GM19351 (cell line): Measurements from ENCODE around the gene AHCTF1.
A peak's percentile ranks its signal among the peaks of the same experiment; 100 is the strongest.
"Not testable (repeated sequence)": the region's sequence is repeated elsewhere in the genome, so short reads cannot be mapped to it uniquely, and the experiment has no call there.

Experiments used
- ATAC-seq: cut with Tn5 transposase; IDR thresholded peaks from one replicate; pipeline ENCODE4 v1.9.1; 2021; ENCODE audit warnings: mild to moderate bottlenecking, moderate library complexity; ENCODE audit not compliant: unreplicated experiment

The AHCTF1 gene

GRCh38 chr1:246843876-246844275, 87.9 kb downstream of the AHCTF1 start:
- no peak for ATAC-seq

GRCh38 chr1:246840761-246841160, 91.0 kb downstream of the AHCTF1 start:
- not testable (repeated sequence) for ATAC-seq

- ATAC-seq = no peak
Measured at GRCh38 chr1:246838118-246838456, 93.7 kb downstream of the AHCTF1 start.

GRCh38 chr1:246837418-246838117, 94.2 kb downstream of the AHCTF1 start:
- peak; percentile 76 for ATAC-seq

GRCh38 chr1:246836209-246836966, 95.4 kb downstream of the AHCTF1 start:
- no peak for ATAC-seq

- no peak for ATAC-seq
Measured at GRCh38 chr1:246831543-246831942, 100.2 kb downstream of the AHCTF1 start.

GRCh38 chr1:246828818-246829217, 102.9 kb downstream of the AHCTF1 start:
- no peak for ATAC-seq

GRCh38 chr1:246827396-246827795, 104.4 kb downstream of the AHCTF1 start:
- ATAC-seq = no peak

GRCh38 chr1:246825557-246826175, 106.1 kb downstream of the AHCTF1 start:
- no peak for ATAC-seq

- ATAC-seq = no peak
Measured at GRCh38 chr1:246824541-246824940, 107.2 kb downstream of the AHCTF1 start.

- not testable (repeated sequence) for ATAC-seq
Measured at GRCh38 chr1:246822154-246822553, 109.6 kb downstream of the AHCTF1 start.

- ATAC-seq = no peak
Measured at GRCh38 chr1:246820666-246821065, 111.1 kb downstream of the AHCTF1 start.

- ATAC-seq = not testable (repeated sequence)
Measured at GRCh38 chr1:246817778-246818177, 114.0 kb downstream of the AHCTF1 start.

- peak; percentile 85 for ATAC-seq
Measured at GRCh38 chr1:246815693-246816270, 116.0 kb downstream of the AHCTF1 start.

GRCh38 chr1:246814890-246815289, 116.9 kb downstream of the AHCTF1 start:
- no peak for ATAC-seq

- not testable (repeated sequence) for ATAC-seq
Measured at GRCh38 chr1:246813325-246813724, 118.4 kb downstream of the AHCTF1 start.

GRCh38 chr1:246811985-246812384, 119.8 kb downstream of the AHCTF1 start:
- no peak for ATAC-seq

- no peak for ATAC-seq
Measured at GRCh38 chr1:246809473-246809872, 122.3 kb downstream of the AHCTF1 start.

- no peak for ATAC-seq
Measured at GRCh38 chr1:246805135-246805716, 126.5 kb downstream of the AHCTF1 start.

GRCh38 chr1:246803883-246804282, 127.9 kb downstream of the AHCTF1 start:
- no peak for ATAC-seq

- no peak for ATAC-seq
Measured at GRCh38 chr1:246803373-246803772, 128.4 kb downstream of the AHCTF1 start.
